Lower leg skin (tissue), 4 donors: ENCODE measurements around the gene OR6C4. TPM values are rescaled to one million over a fixed set of nuclear protein-coding genes. Genes with fewer than 3 reads are reported as not detected.
"Not testable (repeated sequence)": the region's sequence is repeated elsewhere in the genome, so short reads cannot be mapped to it uniquely, and the experiment has no call there.

Source experiments
- DNase-seq, 2 donors: peaks; one replicate each; pipeline ENCODE4 v3.0.0-alpha.2; 2019; ENCODE audit warnings: low spot score in 2 of 2
- H3K4me3 ChIP-seq: fragments of 200-600 bp; sonication (generic); 2 replicates; pipeline ENCODE4 v1.5.1; 2017; ENCODE audit warnings: mild to moderate bottlenecking, low read depth; ENCODE audit not compliant: poor library complexity, severe bottlenecking
- CTCF ChIP-seq, 3 donors: fragments of 450-650 bp; IDR thresholded peaks; one replicate each; pipeline ENCODE4 v1.5.1; 2016; ENCODE audit warnings: antibody characterized with exemption in 3 of 3, mild to moderate bottlenecking in 3 of 3, moderate library complexity in 2 of 3
- POLR2A ChIP-seq, 2 donors: fragments of 450-650 bp; IDR thresholded peaks; one replicate each; pipeline ENCODE4 v1.6.1; 2016 to 2017; ENCODE audit warnings: antibody characterized with exemption in 2 of 2, mild to moderate bottlenecking in 1 of 2, moderate library complexity in 1 of 2
- WGBS, 2 donors: methylation state at CpG; one replicate each; pipeline ENCODE4 v1.1.5; 2018; 5-methylcytosine and 5-hydroxymethylcytosine counted together
- intact Hi-C: fragments of 100-400 bp; cut with DNase I; formaldehyde crosslinking; loops from one replicate; pipeline ENCODE4 v1.15.0; 2023; ENCODE audit warnings: low total_unique reads
- total RNA-seq, 4 donors: library from RNA; depleted of rRNA; stranded (reverse); fragments of >200 nt; gene quantifications; one replicate each; pipeline ENCODE4 v1.1.0, GENCODE V29; 2016

The OR6C4 gene
- total RNA-seq, 4 donors from 2014 or later, result not detected

DNA sequence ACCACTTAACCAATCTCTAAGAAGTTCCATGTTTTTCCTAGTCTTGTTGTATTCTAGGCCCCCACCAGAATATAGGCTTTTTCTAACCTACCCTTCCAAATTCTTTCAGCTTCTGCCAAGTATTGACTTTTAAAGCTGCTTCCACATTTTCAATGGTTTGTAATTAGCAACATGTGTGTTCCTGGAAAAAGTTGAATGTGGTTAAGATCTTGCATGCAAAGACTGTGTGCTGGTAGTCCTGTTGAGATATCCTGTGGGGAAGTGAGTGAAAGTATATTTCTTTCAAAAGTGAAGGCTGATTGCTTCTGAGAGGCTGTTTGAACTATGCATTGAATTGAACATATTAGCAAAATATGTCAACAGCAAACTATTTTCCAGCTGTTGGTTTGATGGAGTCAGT is 646 bp upstream of the OR6C4 start:
- no peak for DNase-seq
- TF ChIP-seq CTCF (IDR thresholded peaks at IDR 0.05), result no peak
- no peak for TF ChIP-seq POLR2A (IDR thresholded peaks at IDR 0.05)
- intact Hi-C loops, result no loop called here
- no peak overlapping the region for H3K4me3 ChIP-seq

DNA sequence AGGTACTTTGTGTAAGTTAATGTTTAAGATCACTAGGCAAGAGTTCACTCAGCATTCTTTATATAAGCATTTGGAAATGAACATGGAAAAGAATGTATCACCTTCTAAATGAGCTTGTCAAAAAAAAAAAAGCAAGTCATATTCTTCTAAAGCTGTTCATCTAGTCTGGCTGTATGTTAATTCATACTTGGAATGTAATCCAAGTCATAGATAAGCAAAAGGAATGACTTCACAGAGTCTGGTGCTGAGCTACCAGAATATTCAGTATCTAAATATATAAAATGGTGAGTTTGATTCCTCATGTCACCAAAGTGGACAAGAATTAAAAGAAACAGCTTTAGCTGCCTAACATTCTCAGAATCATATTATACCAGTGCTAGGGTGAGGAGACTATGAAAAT is 4.9 kb downstream of the OR6C4 start:
- DNase-seq, result no peak
- intact Hi-C loops, result no loop called here
- no peak overlapping the region for H3K4me3 ChIP-seq
- no peak for TF ChIP-seq POLR2A (IDR thresholded peaks at IDR 0.05)
- no peak for TF ChIP-seq CTCF (IDR thresholded peaks at IDR 0.05)

DNA sequence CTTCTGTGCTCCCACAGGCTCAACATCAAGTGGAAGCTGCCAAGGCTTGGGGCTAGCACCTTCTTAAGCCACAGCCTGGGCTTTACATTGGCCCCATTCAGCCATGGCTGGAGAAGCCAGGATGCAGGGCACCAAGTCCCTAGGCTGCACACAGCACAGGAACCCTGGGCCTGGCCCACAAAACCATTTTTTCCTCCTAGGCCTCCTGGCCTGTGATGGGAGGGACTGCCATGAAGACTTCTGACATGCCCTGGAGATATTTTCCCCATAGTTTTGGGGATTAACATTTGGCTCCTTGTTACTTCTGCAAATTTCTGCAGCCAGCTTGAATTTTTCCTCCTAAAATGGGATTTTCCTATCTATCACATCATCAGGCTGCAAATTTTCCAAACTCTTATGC is 20.7 kb downstream of the OR6C4 start:
- DNase-seq, H3K4me3 ChIP-seq, intact Hi-C loops: not testable (repeated sequence)

DNA sequence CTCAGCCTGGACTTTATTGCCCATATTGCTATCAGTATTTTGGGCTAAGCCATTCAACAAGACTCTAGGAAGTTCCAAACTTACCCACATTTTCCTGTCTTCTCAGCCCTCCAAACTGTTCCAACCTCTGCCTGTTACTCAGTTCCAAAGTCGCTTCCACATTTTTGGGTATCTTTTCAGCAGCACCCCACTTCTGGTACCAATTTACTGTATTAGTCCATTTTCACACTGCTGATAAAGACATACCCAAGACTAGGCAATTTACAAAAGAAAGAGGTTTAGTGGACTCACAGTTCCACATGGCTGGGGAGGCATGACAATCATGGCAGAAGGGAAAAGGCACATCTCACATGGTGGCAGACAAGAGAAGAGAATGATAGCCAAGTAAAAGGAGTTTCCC is 21.3 kb downstream of the OR6C4 start:
- whole genome bisulfite sequencing, 2 donors, result 95 to 97% methylated on average over 1 of the region's 1 CpG
- DNase-seq, intact Hi-C loops, H3K4me3 ChIP-seq: not testable (repeated sequence)

GRCh38 chr12:55572168-55572567 is 22.8 kb downstream of the OR6C4 start, which contains the start of gene OR2AP1:
Gene OR2AP1 (plus strand): TSS chr12:55572468. CDS start chr12:55574415, 1,947 bp downstream.
- H3K4me3 ChIP-seq, result no peak within 1 kb of the TSS
- DNase-seq, result no peak
- 90 to 91% methylated on average over 1 of the region's 1 CpG for WGBS, 2 donors
- intact Hi-C loops, result no loop called here
- no peak for TF ChIP-seq CTCF (IDR thresholded peaks at IDR 0.05)
- no peak for TF ChIP-seq POLR2A (IDR thresholded peaks at IDR 0.05)

GRCh38 chr12:55582066-55582465 is 32.7 kb downstream of the OR6C4 start:
- H3K4me3 ChIP-seq, result no peak overlapping the region
- no peak for TF ChIP-seq CTCF (IDR thresholded peaks at IDR 0.05)
- TF ChIP-seq POLR2A (IDR thresholded peaks at IDR 0.05), result no peak
- DNase-seq, result no peak
- intact Hi-C loops, result no loop called here
- 86 to 96% methylated on average over 2 of the region's 2 CpGs for WGBS, 2 donors

GRCh38 chr12:55585817-55586216 is 36.4 kb downstream of the OR6C4 start:
- 88 to 93% methylated on average over 2 of the region's 2 CpGs for WGBS, 2 donors
- TF ChIP-seq POLR2A (IDR thresholded peaks at IDR 0.05), result no peak
- no peak for TF ChIP-seq CTCF (IDR thresholded peaks at IDR 0.05)
- intact Hi-C loops, result no loop called here
- no peak for DNase-seq
- H3K4me3 ChIP-seq, result no peak overlapping the region

- intact Hi-C loops, H3K4me3 ChIP-seq, DNase-seq: not testable (repeated sequence)
- WGBS, 2 donors, result 72 to 80% methylated on average over 12 of the region's 12 CpGs
Observed at GRCh38 chr12:55590152-55590551, 40.8 kb downstream of the OR6C4 start.
